HCT116 (cell line): ENCODE data around the gene CALCOCO2. TPM values are rescaled to one million over a fixed set of nuclear protein-coding genes. Genes with fewer than 3 reads are reported as not detected.

Experiments used
- ATAC-seq: fragments of 200-7000 bp; cut with Tn5 transposase; 2 replicates; pipeline ENCODE4 v1.9.1; 2020; ENCODE audit warnings: mild to moderate bottlenecking, moderate library complexity
- BruUV-seq: library from RNA; stranded (reverse); fragments of 400-500 nt; replicated peaks from 2 replicates; lab custom pipeline; 2021; lab: Mats Ljungman, UMichigan
- CTCF ChIA-PET: fragments of 300-600 bp; sonication (Branson Sonifier 250); formaldehyde crosslinking; loops from one replicate; lab custom pipeline; 2021; ENCODE audit warnings: antibody characterized with exemption; lab: Charles Lee
- POLR2A ChIA-PET: fragments of 300-600, 350-600 bp; sonication (Branson Sonifier 250); formaldehyde crosslinking; loops from one replicate; lab custom pipeline; 2021; ENCODE audit warnings: antibody characterized with exemption; lab: Charles Lee
- RAD21 ChIA-PET, 2 experiments: fragments of 300-600 bp; sonication (Branson Sonifier 250); formaldehyde crosslinking; loops; one replicate each; lab custom pipeline; 2023; ENCODE audit warnings: low total read pairs in 2 of 2; ENCODE audit not compliant: uncharacterized antibody in 2 of 2, unreplicated experiment in 2 of 2, low non-redundant PET in 1 of 2; lab: Charles Lee
- DNase-seq: peaks from one replicate; pipeline ENCODE4 v3.0.0-alpha.2; 2010; ENCODE audit warnings: low read depth, low spot score
- H2AFZ ChIP-seq: fragments of 200-600 bp; shearing (Covaris generic), sonication (generic); 2 replicates; pipeline ENCODE4 v1.6.1; 2017; ENCODE audit warnings: low read depth, mixed run types, mixed read lengths, antibody characterized with exemption, low read length; ENCODE audit not compliant: poor library complexity, severe bottlenecking
- H3K27ac ChIP-seq: 2 replicates; pipeline ENCODE4 v1.5.1; 2012; ENCODE audit warnings: low read depth, low read length
- H3K27me3 ChIP-seq: fragments of 200-600 bp; sonication (generic); 2 replicates; pipeline ENCODE4 v1.6.1; 2016; ENCODE audit warnings: mixed run types, low read length, mixed read lengths; ENCODE audit not compliant: insufficient read depth
- H3K36me3 ChIP-seq, 2 experiments: fragments of 200-500 bp in 1 of 2; fragments of 200-600 bp in 1 of 2; sonication (Bioruptor generic) in 1 of 2; sonication (generic) in 1 of 2; 2 replicates each; pipeline versions ENCODE4 v1.5.1 to v1.6.1; 2014 to 2016; ENCODE audit warnings: low read length in 2 of 2, inconsistent platforms in 1 of 2, mixed read lengths in 1 of 2, mixed run types in 1 of 2; ENCODE audit not compliant: insufficient read depth in 2 of 2, control insufficient read depth in 1 of 2
- H3K4me1 ChIP-seq, 2 experiments: fragments of 200-600 bp in 1 of 2; sonication (generic) in 1 of 2; 2 replicates each; pipeline versions ENCODE4 v1.5.1 to v1.6.1; 2012 to 2017; ENCODE audit warnings: low read length in 2 of 2, inconsistent platforms in 1 of 2, mild to moderate bottlenecking in 1 of 2, mixed read lengths in 1 of 2, mixed run types in 1 of 2, moderate library complexity in 1 of 2; ENCODE audit not compliant: insufficient read depth in 2 of 2, control insufficient read depth in 1 of 2
- H3K4me2 ChIP-seq: fragments of 200-600 bp; sonication (generic); 2 replicates; pipeline ENCODE4 v1.6.1; 2017; ENCODE audit warnings: mixed run types, low read length, mixed read lengths
- H3K4me3 ChIP-seq, 2 experiments: fragments of 200-600 bp in 1 of 2; sonication (generic) in 1 of 2; replicated peaks in 1 of 2; 2 replicates each; pipeline ENCODE4 v1.5.1; 2011 to 2016; ENCODE audit warnings: low read length in 2 of 2, control low read depth in 1 of 2, low read depth in 1 of 2, mild to moderate bottlenecking in 1 of 2, mixed read lengths in 1 of 2, mixed run types in 1 of 2
- H3K79me2 ChIP-seq: fragments of 200-600 bp; sonication (generic); 2 replicates; pipeline ENCODE4 v1.6.1; 2017; ENCODE audit warnings: mild to moderate bottlenecking, mixed run types, low read length, moderate library complexity, mixed read lengths; ENCODE audit not compliant: insufficient read depth
- H3K9ac ChIP-seq: fragments of 200-600 bp; sonication (generic); 2 replicates; pipeline ENCODE4 v1.6.1; 2016; ENCODE audit warnings: low read length, mixed read lengths
- H3K9me2 ChIP-seq: fragments of 200-600 bp; sonication (generic), shearing (Covaris generic); 2 replicates; pipeline ENCODE4 v1.6.1; 2017; ENCODE audit warnings: mixed run types, mild to moderate bottlenecking, moderate library complexity; ENCODE audit not compliant: insufficient read depth
- H3K9me3 ChIP-seq, 2 experiments: fragments of 200-500 bp in 1 of 2; fragments of 200-600 bp in 1 of 2; sonication (Bioruptor generic) in 1 of 2; sonication (generic) in 1 of 2; 2 replicates each; pipeline ENCODE4 v1.6.1; 2014 to 2017; ENCODE audit warnings: low read length in 2 of 2, mixed read lengths in 2 of 2, inconsistent platforms in 1 of 2, low read depth in 1 of 2, mild to moderate bottlenecking in 1 of 2, mixed run types in 1 of 2, moderate library complexity in 1 of 2; ENCODE audit not compliant: control insufficient read depth in 1 of 2, insufficient read depth in 1 of 2
- H4K20me1 ChIP-seq: fragments of 200-600 bp; sonication (generic), shearing (Covaris generic); 2 replicates; pipeline ENCODE4 v1.6.1; 2017; ENCODE audit warnings: mixed run types, mild to moderate bottlenecking, moderate library complexity; ENCODE audit not compliant: insufficient read depth
- ATF3 ChIP-seq: IDR thresholded peaks from 2 replicates; pipeline ENCODE4 v1.6.1; 2012
- CBX3 ChIP-seq: IDR thresholded peaks from 2 replicates; pipeline ENCODE4 v1.6.1; 2012; ENCODE audit warnings: low read depth
- CEBPB ChIP-seq: IDR thresholded peaks from 2 replicates; pipeline ENCODE4 v1.6.1; 2012; ENCODE audit warnings: low read depth
- EGR1 ChIP-seq: IDR thresholded peaks from 2 replicates; pipeline ENCODE4 v1.6.1; 2012; ENCODE audit warnings: low read depth
- ELF1 ChIP-seq: IDR thresholded peaks from 2 replicates; pipeline ENCODE4 v1.6.1; 2012; ENCODE audit warnings: low read depth, borderline replicate concordance
- EZH2 ChIP-seq: fragments of 200-600 bp; sonication (generic); IDR thresholded peaks from 2 replicates; pipeline ENCODE4 v1.6.1; 2017; ENCODE audit warnings: antibody characterized with exemption, mixed run types
- EZH2phosphoT487 ChIP-seq: fragments of 200-600 bp; IDR thresholded peaks from 2 replicates; pipeline ENCODE4 v1.6.1; 2018; ENCODE audit warnings: antibody characterized with exemption, borderline replicate concordance
- FOSL1 ChIP-seq: IDR thresholded peaks from 2 replicates; pipeline ENCODE4 v1.6.1; 2012; ENCODE audit warnings: low read depth
- MAX ChIP-seq: IDR thresholded peaks from 2 replicates; pipeline ENCODE4 v1.6.1; 2012
- POLR2A ChIP-seq: IDR thresholded peaks from 2 replicates; pipeline ENCODE4 v1.7.0; 2011; ENCODE audit warnings: borderline replicate concordance; ENCODE audit not compliant: insufficient read depth, insufficient read length; ENCODE audit errors: extremely low read depth
- RAD21 ChIP-seq: IDR thresholded peaks from 2 replicates; pipeline ENCODE4 v1.6.1; 2012; ENCODE audit warnings: low read depth, mild to moderate bottlenecking
- SIN3A ChIP-seq: IDR thresholded peaks from 2 replicates; pipeline ENCODE4 v1.6.1; 2012; ENCODE audit warnings: low read depth
- SP1 ChIP-seq: IDR thresholded peaks from 2 replicates; pipeline ENCODE4 v1.6.1; 2012; ENCODE audit warnings: low read depth
- YY1 ChIP-seq: IDR thresholded peaks from 2 replicates; pipeline ENCODE4 v1.6.1; 2011; ENCODE audit warnings: low read length, low read depth, moderate library complexity, mild to moderate bottlenecking; ENCODE audit not compliant: insufficient replicate concordance; ENCODE audit errors: extremely low read depth
- ZBTB33 ChIP-seq: IDR thresholded peaks from 2 replicates; pipeline ENCODE4 v1.6.1; 2011; ENCODE audit warnings: mild to moderate bottlenecking, low read length, moderate library complexity; ENCODE audit not compliant: insufficient replicate concordance; ENCODE audit errors: extremely low read depth
- ZFX ChIP-seq: fragments of 450-650 bp; IDR thresholded peaks from 2 replicates; pipeline ENCODE4 v1.6.1; 2017
- intact Hi-C: fragments of 100-400 bp; cut with micrococcal nuclease; formaldehyde crosslinking; loops from 2 replicates; pipeline ENCODE4 v1.10.0; 2022
- total RNA-seq: library from RNA; stranded (reverse); gene quantifications from one replicate; pipeline ENCODE4 v1.2.1, GENCODE V29; 2021; ENCODE audit not compliant: unreplicated experiment

CALCOCO2 gene
- total RNA-seq, 1 experiment from 2014 or later: 151 TPM

GRCh38 chr17:48901241-48901640 is 70.4 kb downstream of the CALCOCO2 start:
- Histone ChIP-seq H4K20me1 (no peaks in the 10 kb centered on the region), H3K9me3 (no peaks in the 10 kb centered on the region), H3K9ac (no peak overlapping the region), H3K4me1 (peaks cover 0 to 12% of the 10 kb centered on the region in 2 experiments; a peak in 1 of 4 replicates), H2AFZ (no peak overlapping the region), H3K27me3 (no peaks in the 10 kb centered on the region), H3K9me2 (no peaks in the 10 kb centered on the region), H3K4me2 (no peak overlapping the region), H3K79me2 (0 out of 2 replicates have a peak, but pooled peaks cover 5% of the 10 kb centered on the region), H3K27ac (no peak overlapping the region), H3K4me3 (no peak overlapping the region), H3K36me3 (peaks cover 8 to 18% of the 10 kb centered on the region in 2 experiments; a peak in 3 of 4 replicates)
- no peak for DNase-seq
- ChIA-PET POLR2A (interaction anchor here (1.4 kb wide), 1 partner anchor 9 kb away, joined by 13 read pairs; the partner anchor contains the start of gene ATP5MC1), RAD21 (no interaction called here), CTCF (interaction anchor here (1.3 kb wide), 2 partner anchors 17 to 131 kb away, joined by 3 to 4 read pairs; no protein-coding TSS in a partner anchor)
- no TSS peak for BruUV-seq
- TF ChIP-seq SIN3A (no peak), RAD21 (no peak), ZFX (no peak), FOSL1 (no peak), EZH2 (no peak), CEBPB (no peak), SP1 (no peak), EZH2phosphoT487 (no peak), POLR2A (no peak), ATF3 (no peak), EGR1 (no peak), ZBTB33 (no peak), MAX (no peak), ELF1 (no peak), YY1 (no peak), CBX3 (no peak)
- intact Hi-C loops: no loop called here
- no peak for ATAC-seq
